Neural cell (in vitro differentiated cells): Measurements from ENCODE around the gene STAT2. TPM values are rescaled to one million over a fixed set of nuclear protein-coding genes. Genes with fewer than 3 reads are reported as not detected.

ENCODE experiments used
- H2AFZ ChIP-seq: fragments of 200-600, 300-800 bp; sonication (generic), shearing (Covaris generic); 2 replicates; pipeline ENCODE4 v1.6.0; 2014; ENCODE audit warnings: low read depth, mild to moderate bottlenecking, antibody characterized with exemption, low read length, moderate library complexity
- H3F3A ChIP-seq: fragments of 200-600 bp; shearing (Covaris generic); 2 replicates; pipeline ENCODE4 v1.6.1; 2016; ENCODE audit warnings: mild to moderate bottlenecking, moderate library complexity, mixed read lengths, antibody characterized with exemption, low read length; ENCODE audit not compliant: insufficient read depth, poor library complexity, severe bottlenecking
- H3K27ac ChIP-seq: fragments of 200-600, 300-800 bp; sonication (generic), shearing (Covaris generic); 2 replicates; pipeline ENCODE4 v1.5.1; 2014; ENCODE audit warnings: mild to moderate bottlenecking, low read length, moderate library complexity
- H3K27me3 ChIP-seq: fragments of 300-800, 200-600 bp; sonication (generic), shearing (Covaris generic); 2 replicates; pipeline ENCODE4 v1.6.0; 2014; ENCODE audit warnings: mild to moderate bottlenecking, low read depth, low read length, moderate library complexity; ENCODE audit not compliant: insufficient read depth
- H3K36me3 ChIP-seq: fragments of 300-800, 200-600 bp; sonication (generic), shearing (Covaris generic); 2 replicates; pipeline ENCODE4 v1.5.1; 2014; ENCODE audit warnings: mild to moderate bottlenecking, antibody characterized with exemption, low read length, moderate library complexity; ENCODE audit not compliant: insufficient read depth
- H3K4me2 ChIP-seq: fragments of 300-800, 200-600 bp; sonication (generic), shearing (Covaris generic); 2 replicates; pipeline ENCODE4 v1.6.0; 2014; ENCODE audit warnings: mild to moderate bottlenecking, low read length
- H3K4me3 ChIP-seq: fragments of 300-800, 200-600 bp; sonication (generic), shearing (Covaris generic); 2 replicates; pipeline ENCODE4 v1.5.1; 2014; ENCODE audit warnings: mild to moderate bottlenecking, low read length, moderate library complexity
- H3K79me2 ChIP-seq: fragments of 200-600 bp; shearing (Covaris generic); replicated peaks from 2 replicates; pipeline ENCODE4 v1.6.0; 2014; ENCODE audit warnings: mild to moderate bottlenecking, low read length, moderate library complexity; ENCODE audit not compliant: insufficient read depth
- H3K9ac ChIP-seq: fragments of 300-800, 200-600 bp; sonication (generic), shearing (Covaris generic); 2 replicates; pipeline ENCODE4 v1.6.1; 2016; ENCODE audit warnings: mild to moderate bottlenecking, low read length, mixed read lengths
- H3K9me2 ChIP-seq: fragments of 200-600 bp; shearing (Covaris generic); 2 replicates; pipeline ENCODE4 v1.6.1; 2016; ENCODE audit warnings: mild to moderate bottlenecking, low read length, mixed read lengths; ENCODE audit not compliant: insufficient read depth
- H3K9me3 ChIP-seq: fragments of 200-600, 300-800 bp; sonication (generic), shearing (Covaris generic); 2 replicates; pipeline ENCODE4 v1.6.1; 2016; ENCODE audit warnings: mild to moderate bottlenecking, mixed run types, low read length, moderate library complexity, mixed read lengths
- H4K20me1 ChIP-seq: fragments of 200-600 bp; shearing (Covaris generic); 2 replicates; pipeline ENCODE4 v1.6.1; 2016; ENCODE audit warnings: mild to moderate bottlenecking, mixed run types; ENCODE audit not compliant: insufficient read depth
- EZH2 ChIP-seq: fragments of 200-600, 300-800 bp; shearing (Covaris generic), sonication (generic); IDR thresholded peaks from 2 replicates; pipeline ENCODE4 v1.6.1; 2014; ENCODE audit warnings: antibody characterized with exemption, low read length, borderline replicate concordance, mild to moderate bottlenecking; ENCODE audit not compliant: insufficient read depth, poor library complexity, severe bottlenecking
- MXI1 ChIP-seq: fragments of 450-650 bp; conservative IDR thresholded peaks from 2 replicates; pipeline ENCODE4 v1.6.1; 2014; ENCODE audit warnings: antibody characterized with exemption, mild to moderate bottlenecking; ENCODE audit not compliant: poor library complexity, severe bottlenecking
- POLR2AphosphoS5 ChIP-seq: IDR thresholded peaks from 2 replicates; pipeline ENCODE4 v1.6.1; 2012
- REST ChIP-seq: IDR thresholded peaks from 2 replicates; pipeline ENCODE4 v1.6.1; 2012; ENCODE audit warnings: borderline replicate concordance
- SMC3 ChIP-seq: fragments of 450-650 bp; conservative IDR thresholded peaks from 2 replicates; pipeline ENCODE4 v1.6.1; 2014; ENCODE audit warnings: antibody characterized with exemption, mild to moderate bottlenecking, moderate library complexity; ENCODE audit not compliant: poor library complexity
- TAF1 ChIP-seq: IDR thresholded peaks from 2 replicates; pipeline ENCODE4 v1.6.1; 2012; ENCODE audit warnings: low read depth
- polyA plus RNA-seq: library from polyadenylated mRNA; depleted of rRNA; stranded (reverse); fragments of >200 nt; gene quantifications from 2 replicates; pipeline ENCODE4 v1.2.3, GENCODE V29; 2014

Gene STAT2
- polyA plus RNA-seq, 1 donor from 2014 or later, result 88.2 TPM

- H3K4me3 ChIP-seq, result peak overlapping the region; percentile 83
- no peak overlapping the region for H2AFZ ChIP-seq
- no peaks in the 10 kb centered on the region for H3K79me2 ChIP-seq
- no peak for TF ChIP-seq POLR2AphosphoS5
- TF ChIP-seq TAF1, result no peak
- TF ChIP-seq EZH2, result no peak
- H4K20me1 ChIP-seq, result no peaks in the 10 kb centered on the region
- no peaks in the 10 kb centered on the region for H3K36me3 ChIP-seq
- no peaks in the 10 kb centered on the region for H3K9me2 ChIP-seq
- H3K27ac ChIP-seq, result no peak overlapping the region
- H3K4me2 ChIP-seq, result peak overlapping the region; percentile 68
- no peaks in the 10 kb centered on the region for H3F3A ChIP-seq
- no peaks in the 10 kb centered on the region for H3K27me3 ChIP-seq
- no peaks in the 10 kb centered on the region for H3K9me3 ChIP-seq
- H3K9ac ChIP-seq, result peak overlapping the region; percentile 59
Observed at GRCh38 chr12:56358836-56359532, 923 bp downstream of the STAT2 start.

DNA sequence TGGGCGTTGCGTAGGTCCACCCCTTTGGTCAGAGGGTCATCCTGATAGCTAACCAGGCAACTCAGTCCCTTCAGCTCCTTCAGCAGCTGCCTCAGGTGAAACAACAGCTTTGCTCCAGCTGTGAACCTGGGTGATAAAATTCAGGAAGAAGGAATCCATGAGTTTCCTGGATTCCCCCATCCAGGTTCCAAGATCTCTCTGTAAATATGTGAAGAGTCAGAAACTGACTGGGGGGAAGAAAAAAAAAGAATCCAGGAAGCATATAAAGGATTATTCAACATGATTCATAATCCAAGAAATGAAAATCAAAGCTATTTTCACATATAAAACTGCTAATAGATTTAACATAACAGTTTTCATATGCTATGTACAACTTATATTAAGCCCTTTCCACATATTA lies 8.6 kb downstream of the STAT2 start:
- Histone ChIP-seq H3K4me3 (no peak overlapping the region), H3F3A (no peaks in the 10 kb centered on the region), H3K4me2 (no peak overlapping the region), H3K27me3 (no peaks in the 10 kb centered on the region), H3K9ac (no peak overlapping the region), H3K9me3 (no peaks in the 10 kb centered on the region), H3K36me3 (no peaks in the 10 kb centered on the region), H3K27ac (no peak overlapping the region), H3K9me2 (no peaks in the 10 kb centered on the region), H2AFZ (no peak overlapping the region), H4K20me1 (no peaks in the 10 kb centered on the region), H3K79me2 (no peaks in the 10 kb centered on the region)
- no peak for TF ChIP-seq TAF1
- TF ChIP-seq EZH2, result no peak
- TF ChIP-seq SMC3, result no peak

GRCh38 chr12:56350662-56351061 lies 9.2 kb downstream of the STAT2 start:
- H3K9ac ChIP-seq, result no peak overlapping the region
- H3K9me3 ChIP-seq, result no peaks in the 10 kb centered on the region
- H3F3A ChIP-seq, result no peaks in the 10 kb centered on the region
- no peak overlapping the region for H3K4me3 ChIP-seq
- no peak overlapping the region for H2AFZ ChIP-seq
- no peaks in the 10 kb centered on the region for H3K9me2 ChIP-seq
- H4K20me1 ChIP-seq, result no peaks in the 10 kb centered on the region
- no peaks in the 10 kb centered on the region for H3K79me2 ChIP-seq
- H3K27ac ChIP-seq, result no peak overlapping the region
- H3K27me3 ChIP-seq, result no peaks in the 10 kb centered on the region
- no peaks in the 10 kb centered on the region for H3K36me3 ChIP-seq
- no peak for TF ChIP-seq TAF1
- no peak for TF ChIP-seq REST
- TF ChIP-seq POLR2AphosphoS5, result no peak
- TF ChIP-seq MXI1, result no peak
- H3K4me2 ChIP-seq, result no peak overlapping the region
